Activated CD4-positive, CD25-positive, alpha-beta regulatory T cell (primary cell): Measurements from ENCODE around the gene ANKRD24.
"Not testable (repeated sequence)": the region's sequence is repeated elsewhere in the genome, so short reads cannot be mapped to it uniquely, and the experiment has no call there.

Experiments
- DNase-seq, 4 experiments: peaks; one replicate each; lab custom pipeline; 2025; lab: John Stamatoyannopoulos, UW

ANKRD24 gene

GRCh38 chr19:4267901-4268815 is 85.7 kb downstream of the ANKRD24 start:
- DNase-seq: no peak

- no peak for DNase-seq
Observed at GRCh38 chr19:4268816-4269430, 86.4 kb downstream of the ANKRD24 start.

- no peak for DNase-seq
Observed at GRCh38 chr19:4272894-4273293, 90.4 kb downstream of the ANKRD24 start.

GRCh38 chr19:4274321-4274686 is 91.8 kb downstream of the ANKRD24 start:
- not testable (repeated sequence) for DNase-seq
